Limb (tissue), 2 donors: ENCODE data around the gene CMPK2.
"Not testable (repeated sequence)": the region's sequence is repeated elsewhere in the genome, so short reads cannot be mapped to it uniquely, and the experiment has no call there.

Experiments used
- DNase-seq, 2 donors: peaks; one replicate each; pipeline ENCODE4 v3.0.0-alpha.2; 2016; ENCODE audit errors: extremely low spot score in 2 of 2

Gene CMPK2

DNA sequence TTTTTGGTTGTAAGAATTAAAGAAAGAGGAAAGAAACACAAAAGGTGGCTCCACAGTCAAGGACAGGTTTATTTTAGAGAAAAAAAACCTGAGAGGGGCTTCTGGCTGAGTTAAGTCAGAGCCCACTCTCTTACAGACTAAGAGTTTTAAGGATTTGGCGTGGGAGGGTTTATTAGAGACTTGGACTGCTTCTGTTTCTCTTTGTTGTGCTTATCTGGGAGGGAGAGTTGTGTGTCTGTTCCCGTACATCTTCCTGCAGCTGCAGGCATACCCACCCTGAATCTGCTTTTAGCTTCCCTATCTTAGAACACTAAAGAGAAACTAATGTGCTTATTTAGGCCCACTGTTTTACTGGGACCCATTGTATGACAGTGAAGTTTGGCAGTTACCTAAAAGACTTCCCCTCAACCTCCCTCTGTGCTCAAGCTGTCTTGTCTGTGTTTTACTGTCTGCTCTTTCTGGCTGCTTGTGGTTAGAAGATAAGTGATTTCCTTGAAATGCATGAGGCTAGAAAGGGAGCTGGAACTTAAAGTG lies 14.6 kb upstream of the CMPK2 start:
- no peak for DNase-seq

DNA sequence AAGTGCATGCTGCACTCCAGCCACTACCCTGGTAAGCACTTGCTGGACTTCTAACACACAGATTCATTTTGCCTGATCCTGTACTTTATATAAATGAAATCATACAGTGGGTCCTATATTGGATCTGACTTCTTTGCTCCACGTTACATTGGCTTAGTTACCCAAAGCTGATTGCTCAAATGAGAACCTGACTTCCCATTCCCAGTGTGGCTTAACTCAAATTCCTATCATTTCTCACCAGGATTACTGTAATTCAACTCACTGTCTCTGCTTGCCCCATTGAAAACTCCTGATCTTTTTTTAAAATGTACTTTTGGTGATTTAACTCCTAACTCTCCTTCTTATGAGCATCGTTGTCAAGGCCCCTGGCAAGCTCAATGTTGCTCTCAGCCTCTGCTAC lies 13.3 kb upstream of the CMPK2 start:
- no peak for DNase-seq

DNA sequence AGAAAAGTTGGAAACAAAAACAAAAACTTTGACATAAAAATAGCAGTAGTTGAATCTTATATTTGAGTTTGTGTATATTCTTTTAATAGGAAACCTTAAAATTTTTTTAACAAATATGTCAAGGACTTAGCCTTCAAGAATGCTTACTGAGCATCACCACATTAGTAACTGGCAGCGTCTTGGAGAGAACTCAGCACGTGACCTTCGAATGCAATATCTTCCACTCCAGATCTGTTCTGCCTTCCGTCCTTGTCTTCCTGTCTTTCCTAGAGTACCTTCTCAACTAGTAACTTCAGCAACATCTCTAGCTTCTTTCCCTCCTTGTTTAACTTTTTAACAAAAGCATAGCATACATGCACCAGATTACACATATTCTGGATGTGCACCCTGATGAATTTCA lies 12.8 kb upstream of the CMPK2 start:
- no peak for DNase-seq

DNA sequence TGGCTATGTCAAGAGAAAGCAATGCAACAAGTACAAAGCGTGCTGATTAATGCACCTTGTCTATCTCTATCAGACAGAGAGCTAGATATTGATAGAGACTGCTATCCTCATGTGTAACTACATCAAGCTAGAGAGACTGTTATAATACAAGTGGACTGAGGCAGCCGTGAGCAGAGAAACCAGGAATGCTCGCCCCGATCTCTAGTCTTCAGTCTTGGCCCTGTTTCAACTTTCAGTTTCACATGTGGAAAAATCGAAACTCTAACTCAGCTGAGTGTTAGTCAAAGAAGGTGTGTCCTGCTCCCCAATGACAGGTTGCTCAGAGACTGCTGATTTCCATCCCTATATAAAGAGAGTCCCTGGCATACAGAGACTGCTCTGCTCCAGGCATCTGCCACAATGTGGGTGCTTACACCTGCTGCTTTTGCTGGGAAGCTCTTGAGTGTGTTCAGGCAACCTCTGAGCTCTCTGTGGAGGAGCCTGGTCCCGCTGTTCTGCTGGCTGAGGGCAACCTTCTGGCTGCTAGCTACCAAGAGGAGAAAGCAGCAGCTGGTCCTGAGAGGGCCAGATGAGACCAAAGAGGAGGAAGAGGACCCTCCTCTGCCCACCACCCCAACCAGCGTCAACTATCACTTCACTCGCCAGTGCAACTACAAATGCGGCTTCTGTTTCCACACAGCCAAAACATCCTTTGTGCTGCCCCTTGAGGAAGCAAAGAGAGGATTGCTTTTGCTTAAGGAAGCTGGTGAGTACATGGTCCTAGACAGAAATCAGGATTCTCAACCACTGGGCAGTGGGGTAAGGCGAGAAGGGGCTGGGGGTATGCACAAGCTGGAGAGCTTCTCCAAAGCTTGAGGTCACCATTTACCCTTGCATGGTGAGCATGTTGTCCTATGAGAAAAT lies 11.9 kb upstream of the CMPK2 start, which contains the start of gene RSAD2:
RSAD2 (plus strand) TSS at position 376 of the 903 bp plus-strand sequence; CDS start at position 400, 24 bp downstream.
- DNase-seq = peak in 1 of 2 donors; percentile 34

DNA sequence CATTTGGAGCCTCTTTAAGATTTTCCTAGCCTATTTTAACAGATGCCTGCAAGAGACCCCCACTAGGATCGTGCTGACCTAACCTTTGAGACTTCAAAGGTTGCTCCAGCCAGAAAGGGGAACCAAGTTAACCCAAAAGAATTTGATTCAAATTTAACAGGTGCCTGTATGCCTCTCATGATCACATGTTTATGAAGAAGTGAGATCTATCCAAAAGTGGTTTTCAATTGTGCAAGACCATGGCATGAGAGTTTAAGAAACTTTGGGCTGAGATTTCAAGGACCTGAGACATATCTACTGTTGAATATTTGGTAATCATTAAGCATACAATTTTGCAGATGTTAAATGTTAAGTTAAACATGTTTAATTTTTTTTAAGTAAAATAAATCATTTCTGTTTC lies 10.6 kb upstream of the CMPK2 start:
- DNase-seq = no peak

DNA sequence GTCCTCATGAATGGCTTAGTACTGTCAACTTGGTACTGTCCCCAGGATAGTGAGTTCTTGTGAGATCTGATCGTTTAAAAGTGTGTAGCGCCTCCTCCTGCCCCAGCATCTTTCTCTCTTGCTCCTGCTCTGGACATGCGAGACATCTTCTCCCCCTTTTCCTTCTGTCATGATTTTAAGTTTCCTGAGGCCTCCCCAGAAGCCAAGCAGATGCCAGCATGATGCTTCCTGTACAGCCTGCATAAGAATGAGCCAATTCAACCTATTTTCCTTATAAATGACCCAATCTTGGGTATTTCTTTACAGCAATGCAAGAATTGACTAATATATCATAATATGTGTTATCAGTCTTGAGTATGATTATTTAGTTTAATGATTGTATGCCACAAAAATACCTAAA lies 8.3 kb upstream of the CMPK2 start:
- no peak for DNase-seq

DNA sequence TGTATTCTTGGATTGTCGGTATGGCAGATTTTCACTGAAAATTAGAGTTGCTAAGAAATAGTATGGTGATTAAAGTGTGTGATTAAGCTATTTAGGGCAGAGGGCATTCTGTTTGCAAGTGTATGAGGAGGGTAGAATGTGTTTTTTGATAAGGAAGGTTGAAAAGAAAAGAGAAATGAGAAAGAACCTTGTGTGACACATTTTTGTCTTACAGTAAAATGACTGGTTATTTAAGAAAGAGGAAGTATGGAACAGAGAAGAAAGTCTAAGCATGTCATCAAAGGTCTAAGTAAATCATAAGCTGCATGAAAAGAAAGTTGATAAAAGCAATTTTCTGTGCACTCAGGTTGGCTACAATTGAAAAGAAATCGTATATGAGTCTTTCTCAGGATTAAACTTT lies 6.7 kb upstream of the CMPK2 start:
- DNase-seq = no peak

DNA sequence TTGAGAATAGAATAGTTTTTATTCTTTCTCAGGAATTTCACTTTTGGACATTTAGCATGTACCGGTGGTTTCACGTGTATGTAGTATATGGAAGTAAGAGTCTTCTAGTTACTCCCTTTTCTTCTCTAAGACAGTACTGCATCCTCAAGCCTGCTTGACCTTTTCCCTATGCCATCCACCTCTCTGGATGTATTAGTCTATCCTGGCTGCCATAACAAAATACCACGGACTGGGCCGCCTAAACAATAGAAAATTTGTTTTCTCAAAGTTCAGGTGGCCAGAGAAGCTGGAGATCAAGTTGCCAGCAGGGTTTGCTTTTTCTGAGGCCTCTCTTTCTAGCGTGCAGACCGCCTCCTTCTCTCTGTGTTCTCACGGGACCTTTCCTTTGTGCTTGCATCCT lies 1.3 kb upstream of the CMPK2 start:
- no peak for DNase-seq

DNA sequence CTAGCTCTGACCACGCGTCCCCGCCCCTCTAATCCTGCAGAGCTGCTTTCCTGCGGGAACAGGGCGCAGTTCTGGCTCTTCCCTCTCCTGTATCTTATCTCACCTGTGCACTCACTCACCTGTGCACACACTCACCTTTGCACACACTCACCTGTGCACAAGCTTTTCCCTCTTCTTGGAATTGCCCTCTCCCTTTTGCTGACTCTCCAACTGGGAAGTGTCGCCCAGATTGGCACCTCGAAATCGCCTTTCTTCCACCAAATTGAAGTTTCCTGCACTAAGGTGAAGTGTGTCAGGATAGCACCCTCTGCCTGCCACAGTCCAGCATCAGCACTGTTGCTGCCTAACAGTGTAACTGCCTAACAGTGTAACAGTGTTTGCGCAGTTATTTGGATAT lies 566 bp upstream of the CMPK2 start:
- DNase-seq = peak in 1 of 2 donors; percentile 48

DNA sequence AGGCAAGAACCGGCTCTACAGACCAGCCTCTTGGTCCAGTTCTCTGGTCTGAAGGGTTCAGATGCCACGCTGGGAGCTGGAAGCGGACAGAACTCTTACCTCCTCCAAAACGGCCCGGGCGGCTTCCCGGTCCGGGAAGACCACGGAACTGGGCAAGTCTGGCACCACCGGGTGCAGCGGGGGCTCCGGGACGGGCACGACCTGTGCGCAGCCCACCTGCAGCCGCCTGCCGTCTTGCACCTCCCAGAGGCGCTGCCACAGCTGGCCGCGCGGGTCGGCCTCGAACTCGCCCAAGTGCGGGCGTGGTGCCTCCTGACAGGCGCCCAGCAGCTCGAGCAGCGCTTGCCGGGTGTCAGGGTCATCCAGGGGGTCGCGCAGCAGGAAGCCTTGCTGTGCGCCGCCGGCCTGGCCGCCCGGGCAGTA lies 773 bp downstream of the CMPK2 start:
- peak in 1 of 2 donors; percentile 34 for DNase-seq

DNA sequence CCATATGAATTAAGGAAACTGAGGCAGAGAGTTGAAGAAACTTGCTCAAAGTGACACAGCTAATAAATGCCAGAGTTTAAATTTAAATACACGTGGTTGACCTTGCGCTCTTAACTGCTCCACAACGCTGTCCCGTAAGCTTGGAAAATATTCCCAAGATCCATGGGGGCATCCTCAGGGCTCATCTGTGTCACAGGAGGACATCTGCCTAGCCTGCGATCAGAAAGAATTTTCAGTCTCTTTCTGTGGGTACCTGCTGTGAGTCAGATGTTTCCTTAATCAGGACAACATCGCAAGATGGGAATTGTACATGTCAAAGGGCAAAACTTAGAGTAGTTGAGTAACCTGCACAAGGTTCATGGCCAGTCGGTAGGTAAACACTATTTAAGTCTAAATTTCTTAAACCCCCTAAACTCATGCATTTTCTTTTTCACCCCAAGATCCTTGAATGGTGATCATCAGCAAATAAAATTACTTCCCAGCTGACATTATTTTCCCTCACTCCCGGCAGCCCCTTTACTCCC lies 1.4 kb downstream of the CMPK2 start:
- DNase-seq = no peak

DNA sequence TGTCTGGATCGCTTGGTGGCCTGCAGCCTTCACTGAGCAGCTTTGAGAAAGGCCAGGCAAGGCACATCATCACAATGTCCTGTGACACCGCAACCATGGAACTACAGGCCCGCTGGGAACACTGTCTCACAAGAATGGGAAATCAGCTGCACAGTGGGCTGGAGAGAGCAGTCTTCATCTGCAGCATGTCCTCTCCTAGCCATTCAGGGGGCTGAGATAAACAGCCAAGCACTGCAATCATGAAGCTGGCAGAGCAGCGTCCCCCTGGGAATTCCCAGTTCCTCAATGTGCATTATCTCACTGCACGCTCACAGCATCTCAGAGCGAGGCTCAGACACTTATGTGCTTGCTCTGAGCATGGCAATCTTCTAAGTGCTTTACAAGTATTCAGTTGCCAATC lies 1.9 kb downstream of the CMPK2 start:
- peak in 1 of 2 donors; percentile 48 for DNase-seq

DNA sequence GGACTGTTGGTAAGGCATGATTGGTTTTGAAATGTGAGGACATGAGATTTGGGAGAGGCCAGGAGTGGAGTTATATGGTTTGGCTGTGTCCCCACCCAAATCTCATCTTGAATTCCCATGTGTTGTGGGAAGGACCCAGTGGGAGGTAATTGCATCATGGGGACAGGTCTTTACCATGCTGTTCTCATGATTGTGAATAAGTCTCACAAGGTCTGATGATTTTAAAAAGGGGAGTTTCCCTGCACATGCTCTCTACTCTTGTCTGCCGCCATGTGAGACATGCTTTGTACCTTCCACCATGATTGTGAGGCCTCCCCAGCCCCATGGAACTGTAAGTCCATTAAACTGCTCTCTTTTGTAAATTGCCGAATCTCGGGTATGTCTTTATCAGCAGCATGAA lies 5.4 kb downstream of the CMPK2 start:
- no peak for DNase-seq

DNA sequence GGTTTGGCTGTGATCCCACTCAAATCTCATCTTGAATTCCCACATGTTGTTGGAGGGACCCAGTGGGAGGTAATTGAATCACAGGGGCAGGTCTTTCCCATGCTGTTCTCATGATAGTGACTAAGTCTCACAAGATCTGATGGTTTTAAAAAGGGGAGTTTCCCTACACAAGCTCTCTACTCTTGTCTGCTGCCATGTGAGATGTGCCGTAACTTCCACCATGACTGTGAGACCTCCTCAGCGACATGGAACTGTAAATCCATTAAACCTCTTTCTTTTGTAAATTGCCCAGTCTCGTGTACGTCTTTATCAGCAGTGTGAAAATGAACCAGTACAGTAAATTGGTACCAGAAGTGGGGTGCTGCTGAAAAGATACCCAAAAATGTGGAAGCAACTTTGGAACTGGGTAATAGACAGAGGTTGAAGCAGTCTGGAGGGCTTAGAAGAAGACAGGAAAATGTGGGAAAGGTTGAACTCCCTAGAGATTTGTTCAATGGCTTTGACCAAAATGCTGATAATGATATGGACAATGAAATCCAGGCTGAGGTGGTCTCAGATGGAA lies 7.2 kb downstream of the CMPK2 start:
- DNase-seq = not testable (repeated sequence)

DNA sequence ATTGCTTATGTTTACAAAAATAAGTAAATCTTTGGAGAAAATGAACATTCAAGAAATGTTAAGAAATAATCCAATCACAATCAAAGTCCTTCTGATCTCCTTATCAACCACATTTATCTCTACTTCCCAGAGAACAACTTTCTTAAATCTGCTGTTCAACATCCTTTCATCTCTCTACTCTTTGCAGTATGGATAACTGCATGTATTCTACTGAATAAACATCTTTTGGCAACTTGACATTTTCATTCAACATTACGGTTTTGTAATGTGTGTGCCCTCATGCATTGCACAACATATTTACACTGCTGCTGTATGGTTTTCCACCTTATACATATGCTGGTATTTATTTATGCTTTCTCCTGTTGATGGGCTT lies 9.2 kb downstream of the CMPK2 start:
- no peak for DNase-seq

DNA sequence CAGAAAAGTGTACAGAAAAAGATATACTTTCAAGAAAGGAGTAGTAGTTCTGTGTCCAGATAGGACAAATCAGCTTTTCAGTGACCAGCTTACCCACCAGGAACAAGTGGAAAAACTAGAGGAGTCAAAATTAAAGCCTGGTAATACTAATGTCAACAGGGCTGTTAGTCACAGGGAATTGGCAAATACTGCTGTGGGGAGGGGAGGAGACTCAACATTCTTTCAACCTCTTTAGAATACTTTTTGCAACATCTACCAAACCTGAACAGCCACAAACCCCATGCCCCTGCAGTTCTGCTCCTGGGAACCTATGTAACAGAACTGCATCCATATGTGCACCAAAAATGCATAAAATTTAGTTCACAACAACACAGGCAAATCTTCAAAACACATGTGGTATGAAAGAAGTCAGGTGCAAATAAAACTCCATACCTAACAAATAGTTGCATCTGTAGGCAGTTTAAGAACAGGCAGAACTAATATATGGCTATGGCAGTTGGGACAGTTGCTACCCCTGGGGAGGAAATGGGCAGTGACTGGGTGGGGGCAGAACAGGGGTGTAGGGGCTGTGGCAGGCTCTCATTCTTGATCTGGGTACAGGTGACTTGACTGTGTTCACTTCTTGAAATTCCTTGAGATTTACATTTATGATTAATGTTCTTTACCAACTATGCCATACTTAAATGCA lies 9.7 kb downstream of the CMPK2 start:
- no peak for DNase-seq

DNA sequence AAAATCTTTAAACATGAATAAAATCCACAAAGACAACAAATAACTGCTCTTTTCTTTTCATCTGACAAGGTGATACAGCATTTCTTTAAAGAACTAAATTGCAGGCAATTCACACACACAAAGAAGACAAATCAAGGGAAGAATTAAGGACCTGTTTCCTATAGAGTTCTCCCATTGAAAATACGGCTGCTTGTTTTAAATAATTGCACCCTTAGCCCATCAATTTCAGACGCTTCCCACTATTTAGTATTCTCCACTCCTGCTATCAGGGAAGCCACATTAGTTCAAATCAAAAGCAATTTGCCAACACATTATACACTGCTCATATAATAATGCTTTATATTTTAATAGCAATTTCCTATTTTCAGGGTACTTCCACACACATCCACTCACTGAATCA lies 11.3 kb downstream of the CMPK2 start:
- no peak for DNase-seq

DNA sequence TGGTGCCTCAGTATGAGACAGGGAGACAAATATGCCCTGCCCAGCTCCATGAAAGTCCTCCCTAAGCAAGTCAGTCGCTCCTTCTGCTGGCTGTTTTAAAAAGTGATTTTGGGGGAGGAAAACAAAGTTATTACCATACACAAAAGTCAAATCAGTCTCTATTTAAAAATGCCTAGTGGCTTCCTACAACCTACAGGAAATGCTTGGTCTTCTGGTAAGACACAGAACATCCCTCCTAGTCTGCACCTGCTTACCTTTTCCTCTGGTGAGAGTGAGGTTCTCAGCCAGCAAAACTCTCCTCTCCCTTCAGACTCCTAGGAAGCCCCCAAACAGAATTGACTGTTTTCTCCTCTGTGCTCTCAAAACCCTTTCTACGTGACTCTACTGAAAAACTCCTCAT lies 13.5 kb downstream of the CMPK2 start:
- DNase-seq = no peak

DNA sequence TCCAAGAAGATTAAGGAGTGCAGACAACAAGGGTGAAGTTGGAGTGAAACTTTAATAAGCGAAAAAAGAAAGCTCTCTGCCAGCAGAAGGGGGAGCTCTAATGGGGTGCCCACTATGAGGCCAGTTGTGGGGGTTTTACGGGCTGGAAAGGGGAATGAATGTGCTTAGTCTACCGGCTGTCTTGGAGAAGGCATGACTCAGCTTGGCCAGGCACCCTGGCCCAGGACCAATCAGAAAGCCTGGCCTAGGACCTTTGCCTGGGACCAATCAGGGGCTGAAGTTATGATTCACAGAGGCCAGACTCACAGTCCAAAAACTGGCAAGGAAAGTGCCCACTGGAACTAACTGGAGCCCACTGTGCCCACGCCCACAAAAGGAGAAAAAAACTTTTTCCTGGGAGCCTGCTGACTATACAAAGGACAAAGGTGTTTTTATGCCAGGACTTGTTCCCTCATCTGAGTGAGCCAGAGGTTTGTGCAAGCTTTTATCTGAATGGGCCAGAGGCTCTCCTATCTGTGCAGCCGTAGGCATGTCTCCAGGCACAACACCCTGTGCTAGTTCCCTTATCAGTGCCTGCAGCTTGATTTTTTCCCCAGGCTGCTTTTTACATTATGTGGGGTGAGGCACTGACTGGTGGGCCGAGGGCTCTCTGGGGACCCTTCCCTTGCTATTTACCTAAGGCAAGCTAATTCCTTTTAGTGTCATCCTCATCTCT lies 18.6 kb downstream of the CMPK2 start:
- no peak for DNase-seq

DNA sequence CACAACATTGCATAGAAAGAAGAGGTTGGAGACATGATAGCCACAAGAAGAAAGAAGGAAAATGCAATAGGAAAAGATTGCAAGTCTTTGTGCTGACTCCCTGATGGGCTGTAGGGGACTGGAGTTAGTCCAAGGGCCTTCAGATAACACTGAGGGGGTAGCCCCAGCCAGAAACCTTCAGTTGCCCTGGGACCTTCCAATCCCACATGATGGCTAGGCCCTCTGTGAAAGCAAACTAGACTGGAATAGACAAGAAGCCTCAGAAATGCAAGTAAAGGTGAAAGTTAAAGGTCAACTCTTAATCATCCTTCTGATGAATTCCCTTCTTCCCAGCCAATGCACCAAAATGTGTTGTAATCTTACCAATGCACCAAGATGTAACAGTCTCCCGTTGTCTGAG lies 19.2 kb downstream of the CMPK2 start:
- DNase-seq = no peak

DNA sequence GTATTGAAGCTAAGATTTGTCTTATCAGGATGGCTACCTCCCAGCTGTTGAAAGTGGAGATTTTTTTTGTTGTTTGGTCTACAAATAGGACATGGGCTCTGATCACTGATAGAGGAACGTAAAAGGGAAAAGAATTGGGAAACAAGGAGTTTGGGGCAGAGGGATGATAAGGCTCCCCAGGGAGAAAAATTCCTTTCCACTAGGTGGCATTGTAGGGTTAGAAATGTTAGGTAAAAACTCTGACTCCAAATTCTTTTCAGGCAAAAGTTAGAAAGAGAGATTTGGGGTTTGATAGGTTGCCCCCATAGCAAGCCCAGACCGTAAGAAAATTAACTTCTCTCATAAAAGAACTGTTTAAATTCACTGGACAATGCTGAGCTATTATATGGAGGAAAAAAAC lies 19.8 kb downstream of the CMPK2 start:
- DNase-seq = no peak
